Suprapubic skin (tissue), 4 donors: ENCODE measurements around the gene NEK8. TPM values are rescaled to one million over a fixed set of nuclear protein-coding genes. Genes with fewer than 3 reads are reported as not detected.

ENCODE experiments used
- DNase-seq, 2 donors: peaks; one replicate each; pipeline ENCODE4 v3.0.0-alpha.2; 2019; ENCODE audit warnings: low spot score in 2 of 2
- H3K27ac ChIP-seq: fragments of 200-600 bp; sonication (generic); one replicate; pipeline ENCODE4 v1.5.1; 2019
- H3K27me3 ChIP-seq: fragments of 200-600 bp; sonication (generic); one replicate; pipeline ENCODE4 v1.5.1; 2019
- H3K36me3 ChIP-seq: fragments of 200-600 bp; sonication (generic); one replicate; pipeline ENCODE4 v1.5.1; 2019
- H3K4me1 ChIP-seq: fragments of 200-600 bp; sonication (generic); one replicate; pipeline ENCODE4 v1.5.1; 2019
- H3K4me3 ChIP-seq: fragments of 200-600 bp; sonication (generic); one replicate; pipeline ENCODE4 v1.5.1; 2019; ENCODE audit warnings: mild to moderate bottlenecking
- H3K9me3 ChIP-seq: fragments of 200-600 bp; sonication (generic); one replicate; pipeline ENCODE4 v1.5.1; 2019
- EP300 ChIP-seq: sonication (generic); formaldehyde crosslinking; IDR thresholded peaks from one replicate; pipeline ENCODE4 v1.6.1; 2017; ENCODE audit warnings: antibody characterized with exemption
- POLR2A ChIP-seq, 2 donors: fragments of 450-650 bp; IDR thresholded peaks; one replicate each; pipeline ENCODE4 v1.6.1; 2017; ENCODE audit warnings: antibody characterized with exemption in 2 of 2, mild to moderate bottlenecking in 2 of 2, moderate library complexity in 2 of 2
- POLR2AphosphoS5 ChIP-seq, 3 donors: sonication (generic); formaldehyde crosslinking; IDR thresholded peaks; one replicate each; pipeline ENCODE4 v1.6.1; 2017; ENCODE audit warnings: antibody characterized with exemption in 3 of 3
- WGBS: methylation state at CpG from one replicate; pipeline ENCODE4 v1.1.5; 2018; 5-methylcytosine and 5-hydroxymethylcytosine counted together
- total RNA-seq, 4 donors: library from RNA; depleted of rRNA; stranded (reverse); fragments of >200 nt; gene quantifications; one replicate each; pipeline ENCODE4 v1.1.0, GENCODE V29; 2016
- TF ChIP-seq, protein P1 (sequence below), 2 donors: fragments of 200-600 bp in 1 of 2; fragments of 450-650 bp in 1 of 2; sonication (generic) in 1 of 2; IDR thresholded peaks; one replicate each; pipeline ENCODE4 v1.5.1; 2016 to 2019; ENCODE audit warnings: antibody characterized with exemption in 2 of 2, mild to moderate bottlenecking in 1 of 2, moderate library complexity in 1 of 2

The NEK8 gene
- total RNA-seq, 4 donors from 2014 or later, result 1.9 to 8.1 (median 6.0) TPM

GRCh38 chr17:28760601-28761562 lies 32.3 kb downstream of the NEK8 start:
- peak overlapping the region; percentile 4 for H3K27ac ChIP-seq
- H3K27me3 ChIP-seq, result no peaks in the 10 kb centered on the region
- H3K9me3 ChIP-seq, result no peaks in the 10 kb centered on the region
- peaks cover 13% of the 10 kb centered on the region for H3K4me1 ChIP-seq
- DNase-seq, result peak; percentile 70 to 82
- no peak overlapping the region for H3K4me3 ChIP-seq
- TF ChIP-seq POLR2AphosphoS5 (IDR thresholded peaks at IDR 0.05) (no peak), POLR2A (IDR thresholded peaks at IDR 0.05) (no peak), EP300 (no peak)
- TF ChIP-seq, protein P1, sequence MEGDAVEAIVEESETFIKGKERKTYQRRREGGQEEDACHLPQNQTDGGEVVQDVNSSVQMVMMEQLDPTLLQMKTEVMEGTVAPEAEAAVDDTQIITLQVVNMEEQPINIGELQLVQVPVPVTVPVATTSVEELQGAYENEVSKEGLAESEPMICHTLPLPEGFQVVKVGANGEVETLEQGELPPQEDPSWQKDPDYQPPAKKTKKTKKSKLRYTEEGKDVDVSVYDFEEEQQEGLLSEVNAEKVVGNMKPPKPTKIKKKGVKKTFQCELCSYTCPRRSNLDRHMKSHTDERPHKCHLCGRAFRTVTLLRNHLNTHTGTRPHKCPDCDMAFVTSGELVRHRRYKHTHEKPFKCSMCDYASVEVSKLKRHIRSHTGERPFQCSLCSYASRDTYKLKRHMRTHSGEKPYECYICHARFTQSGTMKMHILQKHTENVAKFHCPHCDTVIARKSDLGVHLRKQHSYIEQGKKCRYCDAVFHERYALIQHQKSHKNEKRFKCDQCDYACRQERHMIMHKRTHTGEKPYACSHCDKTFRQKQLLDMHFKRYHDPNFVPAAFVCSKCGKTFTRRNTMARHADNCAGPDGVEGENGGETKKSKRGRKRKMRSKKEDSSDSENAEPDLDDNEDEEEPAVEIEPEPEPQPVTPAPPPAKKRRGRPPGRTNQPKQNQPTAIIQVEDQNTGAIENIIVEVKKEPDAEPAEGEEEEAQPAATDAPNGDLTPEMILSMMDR (IDR thresholded peaks at IDR 0.05), result no peak
- 49% methylated on average over 9 of the region's 9 CpGs for WGBS
- H3K36me3 ChIP-seq, result peaks cover 53% of the 10 kb centered on the region

DNA sequence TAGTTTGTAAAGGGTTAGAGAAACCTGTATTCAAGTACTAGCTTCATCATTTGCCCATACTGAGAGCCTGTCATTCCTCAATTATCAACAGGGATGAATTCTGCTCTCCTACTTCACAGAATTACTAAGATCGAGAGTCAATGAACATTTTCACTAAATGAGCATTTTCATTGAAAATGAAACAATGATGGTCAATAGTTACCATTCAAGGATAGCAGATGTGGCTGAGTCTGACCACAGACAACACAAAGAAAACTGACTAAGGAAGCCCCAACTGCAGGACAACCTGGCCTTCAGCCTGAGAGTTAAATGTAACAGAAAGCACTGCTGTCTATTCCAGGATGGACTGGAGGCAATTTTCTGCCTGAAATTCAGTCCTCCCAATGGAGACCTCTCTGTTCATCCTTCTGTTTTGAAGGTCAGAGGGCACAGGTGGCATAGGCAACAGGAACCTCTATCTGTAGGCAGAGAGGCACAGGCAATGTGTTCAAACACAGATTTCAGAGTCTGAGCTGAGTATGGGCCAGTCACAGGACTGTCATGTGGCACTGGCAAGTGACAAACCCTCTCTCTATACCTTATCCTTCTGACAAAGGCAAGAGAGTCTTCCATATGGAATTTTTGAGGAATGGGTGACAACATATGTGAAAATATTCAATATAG lies 34.7 kb downstream of the NEK8 start:
- Histone ChIP-seq H3K27ac (no peak overlapping the region), H3K9me3 (no peaks in the 10 kb centered on the region), H3K36me3 (peaks cover 45% of the 10 kb centered on the region)

DNA sequence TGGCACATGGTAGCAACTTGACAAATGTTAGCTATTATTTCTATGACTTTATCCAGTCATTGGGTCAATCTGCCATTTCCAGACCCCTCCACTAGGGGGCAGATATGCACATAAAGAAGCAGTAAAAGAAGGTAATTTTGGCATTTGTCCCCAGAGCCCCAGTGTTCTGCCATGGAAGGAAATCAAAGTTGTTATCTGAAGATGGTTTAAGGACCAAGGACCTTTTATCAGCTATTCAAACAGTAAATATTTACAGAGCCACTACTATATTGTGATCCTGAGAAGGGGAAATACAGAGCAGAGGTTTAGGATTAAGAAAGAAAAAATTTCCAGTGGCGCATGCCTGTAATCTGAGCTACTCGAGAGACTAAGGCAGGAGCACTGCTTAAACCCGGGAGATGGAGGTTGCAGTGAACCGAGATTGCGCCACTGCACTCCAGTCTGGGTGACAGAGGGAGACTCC lies 35.2 kb downstream of the NEK8 start:
- H3K36me3 ChIP-seq, result peaks cover 40% of the 10 kb centered on the region
- WGBS, result 69% methylated on average over 5 of the region's 5 CpGs
- H3K4me1 ChIP-seq, result peaks cover 13% of the 10 kb centered on the region
- no peaks in the 10 kb centered on the region for H3K27me3 ChIP-seq
- no peak for TF ChIP-seq EP300
- TF ChIP-seq POLR2A (IDR thresholded peaks at IDR 0.05), result no peak
- TF ChIP-seq, protein P1 (IDR thresholded peaks at IDR 0.05), result peak; percentile 83 to 91
- TF ChIP-seq POLR2AphosphoS5 (IDR thresholded peaks at IDR 0.05), result no peak
- no peak overlapping the region for H3K4me3 ChIP-seq
- peak in 1 of 2 donors; percentile 86 for DNase-seq
- no peak overlapping the region for H3K27ac ChIP-seq
- H3K9me3 ChIP-seq, result no peaks in the 10 kb centered on the region

More for the DNA sequence above, 34.7 kb downstream of the NEK8 start:
- WGBS, result 88% methylated on average over 1 of the region's 1 CpG
- TF ChIP-seq POLR2AphosphoS5 (IDR thresholded peaks at IDR 0.05) (no peak), POLR2A (IDR thresholded peaks at IDR 0.05) (no peak), EP300 (no peak)
- TF ChIP-seq, protein P1 (IDR thresholded peaks at IDR 0.05), result no peak
- peak in 1 of 2 donors; percentile 13 for DNase-seq
- H3K27me3 ChIP-seq, result no peaks in the 10 kb centered on the region
- no peak overlapping the region for H3K4me3 ChIP-seq
- H3K4me1 ChIP-seq, result peaks cover 13% of the 10 kb centered on the region

- DNase-seq, result peak in 1 of 2 donors; percentile 35
- peaks cover 28% of the 10 kb centered on the region for H3K36me3 ChIP-seq
- no peak overlapping the region for H3K27ac ChIP-seq
- H3K4me3 ChIP-seq, result no peak overlapping the region
- no peaks in the 10 kb centered on the region for H3K27me3 ChIP-seq
- 81% methylated on average over 4 of the region's 4 CpGs for WGBS
- peaks cover 13% of the 10 kb centered on the region for H3K4me1 ChIP-seq
- no peak for TF ChIP-seq POLR2AphosphoS5 (IDR thresholded peaks at IDR 0.05)
- TF ChIP-seq POLR2A (IDR thresholded peaks at IDR 0.05), result no peak
- TF ChIP-seq EP300, result no peak
- TF ChIP-seq, protein P1 (IDR thresholded peaks at IDR 0.05), result no peak
- H3K9me3 ChIP-seq, result no peaks in the 10 kb centered on the region
Observed at GRCh38 chr17:28765038-28765437, 36.5 kb downstream of the NEK8 start.

- no peaks in the 10 kb centered on the region for H3K9me3 ChIP-seq
- TF ChIP-seq POLR2AphosphoS5 (IDR thresholded peaks at IDR 0.05), result no peak
- TF ChIP-seq EP300, result no peak
- TF ChIP-seq, protein P1 (IDR thresholded peaks at IDR 0.05), result no peak
- no peak for TF ChIP-seq POLR2A (IDR thresholded peaks at IDR 0.05)
- no peak overlapping the region for H3K4me3 ChIP-seq
- H3K4me1 ChIP-seq, result peaks cover 14% of the 10 kb centered on the region
- H3K27me3 ChIP-seq, result no peaks in the 10 kb centered on the region
- WGBS, result 89% methylated on average over 6 of the region's 6 CpGs
- no peak for DNase-seq
- no peaks in the 10 kb centered on the region for H3K36me3 ChIP-seq
- no peak overlapping the region for H3K27ac ChIP-seq
Observed at GRCh38 chr17:28773736-28774135, 45.1 kb downstream of the NEK8 start.
